T-cell (primary cell): ENCODE data around the gene CMAS. TPM values are rescaled to one million over a fixed set of nuclear protein-coding genes. Genes with fewer than 3 reads are reported as not detected.
"Not testable (repeated sequence)": the region's sequence is repeated elsewhere in the genome, so short reads cannot be mapped to it uniquely, and the experiment has no call there.

Source experiments
- ATAC-seq, 4 experiments: fragments of 200-7000 bp in 3 of 4; fragments of 150-1000 bp in 1 of 4; cut with Tn5 transposase; replicated peaks in 1 of 4; 1 replicate in 3 of 4; 2 replicates in 1 of 4; pipeline ENCODE4 v1.10.0; 2021; ENCODE audit warnings: moderate library complexity in 3 of 4, mild to moderate bottlenecking in 2 of 4, moderate number of reproducible peaks in 1 of 4
- CTCF ChIA-PET, 2 donors: fragments of 300-600 bp; sonication (Branson Sonifier 250); formaldehyde crosslinking; loops; one replicate each; lab custom pipeline; 2022; ENCODE audit warnings: antibody characterized with exemption in 2 of 2; lab: Charles Lee
- POLR2A ChIA-PET, 2 donors: fragments of 300-600 bp; sonication (Branson Sonifier 250); formaldehyde crosslinking; loops; one replicate each; lab custom pipeline; 2022; ENCODE audit warnings: antibody characterized with exemption in 2 of 2; lab: Charles Lee
- DNase-seq, 35 experiments: peaks; one replicate each; pipeline versions ENCODE4 v3.0.0 to v3.0.0-alpha.2; 2013 to 2023
- H3K27ac ChIP-seq: one replicate; pipeline ENCODE4 v1.5.1; 2013; ENCODE audit warnings: low read length
- H3K27me3 ChIP-seq, 2 experiments: replicated peaks in 1 of 2; 1 replicate in 1 of 2; 2 replicates in 1 of 2; pipeline versions ENCODE4 v1.6.1 to v1.7.0; 2013; ENCODE audit warnings: low read length in 1 of 2, mixed read lengths in 1 of 2; ENCODE audit not compliant: control insufficient read depth in 2 of 2, insufficient read depth in 2 of 2; ENCODE audit errors: extremely low read depth in 1 of 2
- H3K36me3 ChIP-seq, 2 donors: 1 replicate in 1 of 2; 2 replicates in 1 of 2; pipeline versions ENCODE4 v1.6.1 to v1.7.0; 2013; ENCODE audit warnings: low read length in 1 of 2; ENCODE audit not compliant: control insufficient read depth in 2 of 2, insufficient read depth in 1 of 2; ENCODE audit errors: extremely low read depth in 1 of 2
- H3K4me1 ChIP-seq, 2 experiments: 1 replicate in 1 of 2; 2 replicates in 1 of 2; pipeline versions ENCODE4 v1.6.1 to v1.7.0; 2013; ENCODE audit warnings: low read length in 2 of 2, mixed read lengths in 1 of 2; ENCODE audit not compliant: insufficient read depth in 2 of 2, control insufficient read depth in 1 of 2; ENCODE audit errors: extremely low read depth in 1 of 2
- H3K4me3 ChIP-seq, 2 donors: 1 replicate in 1 of 2; 2 replicates in 1 of 2; pipeline versions ENCODE4 v1.5.1 to v1.7.0; 2013; ENCODE audit warnings: mild to moderate bottlenecking in 2 of 2, low read length in 1 of 2, moderate library complexity in 1 of 2; ENCODE audit not compliant: control insufficient read depth in 1 of 2; ENCODE audit errors: extremely low read depth in 1 of 2
- H3K9me3 ChIP-seq: 2 replicates; pipeline ENCODE4 v1.7.0; 2013
- H3K27ac Mint-ChIP-seq, 2 donors: one replicate each; pipeline ENCODE4 v1.8.0; 2020 to 2021; ENCODE audit warnings: mild to moderate bottlenecking in 2 of 2, mixed read lengths in 2 of 2
- H3K27me3 Mint-ChIP-seq, 2 donors: one replicate each; pipeline ENCODE4 v1.8.0; 2021 to 2022; ENCODE audit warnings: mixed read lengths in 2 of 2
- H3K36me3 Mint-ChIP-seq: one replicate; pipeline ENCODE4 v1.8.0; 2021; ENCODE audit warnings: mixed read lengths
- H3K4me1 Mint-ChIP-seq, 3 donors: one replicate each; pipeline ENCODE4 v1.8.0; 2020 to 2022; ENCODE audit warnings: mixed read lengths in 3 of 3, mild to moderate bottlenecking in 1 of 3
- H3K4me3 Mint-ChIP-seq, 3 donors: one replicate each; pipeline ENCODE4 v1.8.0; 2020 to 2022; ENCODE audit warnings: mild to moderate bottlenecking in 3 of 3, mixed read lengths in 3 of 3, moderate library complexity in 3 of 3
- H3K9me3 Mint-ChIP-seq, 3 donors: one replicate each; pipeline ENCODE4 v1.8.0; 2020 to 2022; ENCODE audit warnings: mixed read lengths in 3 of 3
- WGBS: methylation state at CpG from one replicate; pipeline ENCODE4 v1.1.5; 2013; ENCODE audit warnings: missing lambda C conversion rate; ENCODE audit not compliant: insufficient coverage; 5-methylcytosine and 5-hydroxymethylcytosine counted together
- total RNA-seq, 35 experiments: library from RNA in 6 of 35; stranded (reverse) in 6 of 35; fragments of 120-200 nt in 1 of 35; gene quantifications; one replicate each; pipeline versions ENCODE4 v1.2.1 to v1.2.4 and lab custom pipeline; 2013 to 2026

CMAS gene
- total RNA-seq (10 to 100 TPM; 10.4 to 22.2 (median 18.5) TPM), total RNA-seq (lab: John Stamatoyannopoulos, UW) (7.0 to 40.1 (median 14.9) reads per million in 29 experiments)
- total RNA-seq (2013) = 27.5 TPM

DNA sequence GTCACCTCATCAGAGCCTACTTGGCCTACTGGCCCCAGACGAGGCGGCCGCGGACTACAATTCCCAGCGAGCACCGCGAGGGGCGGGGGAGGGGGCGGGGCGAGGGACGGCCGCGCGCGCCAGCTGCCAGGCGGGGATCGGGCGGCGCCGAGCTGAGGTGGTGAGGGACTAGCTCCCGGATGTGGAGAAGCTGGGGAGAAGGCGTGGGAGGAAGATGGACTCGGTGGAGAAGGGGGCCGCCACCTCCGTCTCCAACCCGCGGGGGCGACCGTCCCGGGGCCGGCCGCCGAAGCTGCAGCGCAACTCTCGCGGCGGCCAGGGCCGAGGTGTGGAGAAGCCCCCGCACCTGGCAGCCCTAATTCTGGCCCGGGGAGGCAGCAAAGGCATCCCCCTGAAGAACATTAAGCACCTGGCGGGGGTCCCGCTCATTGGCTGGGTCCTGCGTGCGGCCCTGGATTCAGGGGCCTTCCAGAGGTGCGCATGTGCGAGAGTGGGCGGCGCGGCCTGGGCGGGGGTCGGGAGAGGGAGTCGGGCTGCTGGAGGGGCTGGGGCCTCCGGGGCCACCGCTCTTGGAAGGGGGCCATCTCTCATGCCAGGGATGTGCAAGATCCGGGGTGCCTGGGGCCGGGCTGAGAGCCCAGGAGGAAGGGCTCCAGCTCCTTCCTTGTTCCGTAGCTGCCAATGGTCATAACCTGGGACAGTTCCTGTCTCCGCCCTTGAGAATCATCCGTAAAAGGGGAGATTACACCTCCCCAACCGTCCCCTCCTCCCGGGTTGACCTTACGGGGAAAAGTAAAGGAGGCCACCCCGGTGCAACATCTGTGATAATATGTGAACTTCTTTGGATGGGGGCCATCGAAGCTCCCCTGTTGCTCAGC, at the start of gene CMAS:
Gene CMAS, plus strand, starts transcription at position 129 of the 878 bp plus-strand sequence. Its CDS starts 86 bp downstream, at position 215.
- H3K27me3 ChIP-seq = no peaks in the 10 kb centered on the region
- no peaks in the 10 kb centered on the region for H3K9me3 ChIP-seq
- Mint-ChIP-seq H3K27ac (peak within 1 kb of the TSS; percentile 85 to 91), H3K27me3 (no peaks in the 10 kb centered on the region), H3K9me3 (no peaks in the 10 kb centered on the region), H3K4me3 (peak within 1 kb of the TSS; percentile 92 to 97 (median 93)), H3K4me1 (peaks cover 45 to 49% (median 45%) of the 10 kb centered on the region in 3 donors), H3K36me3 (peaks cover 3% of the 10 kb centered on the region)
- peak within 1 kb of the TSS; percentile 25 for H3K27ac ChIP-seq
- ATAC-seq (peak; percentile 89 to 93 (median 92)), DNase-seq (peak; percentile 48 to 86 (median 68))
- H3K4me3 ChIP-seq = peak within 1 kb of the TSS; percentile 80 to 87
- H3K36me3 ChIP-seq = no peaks in the 10 kb centered on the region
- WGBS = under 1% methylated on average over 54 of the region's 64 CpGs
- ChIA-PET POLR2A (interaction anchor here (0.6 kb wide), 5 partner anchors 15 to 713 kb away, joined by 3 to 5 read pairs (median 4); no protein-coding TSS in a partner anchor), CTCF (interaction anchor here (0.7 to 1.4 kb wide), 2 partner anchors 289 to 603 kb away, joined by 3 to 4 read pairs; no protein-coding TSS in a partner anchor)
- H3K4me1 ChIP-seq = peaks cover 0 to 5% of the 10 kb centered on the region in 2 experiments

DNA sequence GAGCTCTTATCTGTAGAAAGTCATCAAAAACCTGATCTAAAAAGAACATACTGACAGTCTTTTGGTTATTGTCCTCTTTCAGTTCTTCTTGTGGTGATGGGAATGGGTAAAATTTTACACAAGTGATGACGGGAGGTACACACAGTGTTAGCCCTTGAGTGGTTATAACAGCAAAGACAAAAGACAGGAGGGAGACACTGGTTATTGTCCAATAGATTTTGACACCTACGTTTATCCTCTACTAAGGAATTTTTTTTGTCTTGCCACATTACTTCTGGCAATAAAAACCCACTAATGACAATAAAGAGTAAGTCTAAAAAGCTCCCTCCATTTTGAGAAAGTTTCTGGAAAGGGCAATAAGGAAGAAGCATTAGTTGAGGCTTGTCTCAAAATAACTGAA, 47.7 kb upstream of the CMAS start:
- no peak overlapping the region for H3K27ac Mint-ChIP-seq
- ATAC-seq = no peak
- H3K9me3 Mint-ChIP-seq = no peaks in the 10 kb centered on the region
- CTCF ChIA-PET = no interaction called here
- Histone ChIP-seq H3K27ac (no peak overlapping the region), H3K4me3 (no peak overlapping the region), H3K27me3 (no peaks in the 10 kb centered on the region), H3K9me3 (no peaks in the 10 kb centered on the region), H3K36me3 (no peaks in the 10 kb centered on the region), H3K4me1 (no peaks in the 10 kb centered on the region)
- DNase-seq = no peak
- peaks cover 4 to 12% of the 10 kb centered on the region in 2 donors for H3K27me3 Mint-ChIP-seq
- peaks cover 0 to under 1% (median under 1%) of the 10 kb centered on the region in 3 donors for H3K4me1 Mint-ChIP-seq
- POLR2A ChIA-PET = no interaction called here
- H3K4me3 Mint-ChIP-seq = no peak overlapping the region
- no CpG with 5 or more reads among the region's 2 CpGs for WGBS
- H3K36me3 Mint-ChIP-seq = no peaks in the 10 kb centered on the region

DNA sequence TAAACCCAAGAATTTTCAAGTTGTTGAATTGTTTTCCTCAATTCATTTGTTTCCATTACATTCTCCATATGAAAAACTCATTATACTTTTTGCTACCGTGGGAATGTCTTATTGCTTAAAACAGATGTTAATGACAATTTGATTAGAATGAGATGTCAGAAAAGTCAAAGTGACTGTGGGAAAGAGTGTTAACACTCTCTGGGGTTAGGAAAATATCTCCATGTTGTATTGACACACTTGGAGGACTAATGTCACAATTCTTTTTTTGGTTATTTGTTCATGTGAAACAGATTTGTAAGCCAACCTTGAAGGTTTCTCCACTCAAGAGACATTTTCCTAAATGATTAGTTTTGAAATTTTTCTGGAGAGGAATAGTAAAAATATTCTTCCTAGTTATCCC, 47.2 kb upstream of the CMAS start:
- Mint-ChIP-seq H3K27me3 (peaks cover 4 to 12% of the 10 kb centered on the region in 2 donors), H3K27ac (no peak overlapping the region), H3K4me3 (no peak overlapping the region), H3K9me3 (no peaks in the 10 kb centered on the region), H3K4me1 (no peaks in the 10 kb centered on the region), H3K36me3 (no peaks in the 10 kb centered on the region)
- Histone ChIP-seq H3K4me1 (no peaks in the 10 kb centered on the region), H3K36me3 (no peaks in the 10 kb centered on the region), H3K27me3 (no peaks in the 10 kb centered on the region), H3K4me3 (no peak overlapping the region), H3K27ac (no peak overlapping the region), H3K9me3 (no peaks in the 10 kb centered on the region)
- ATAC-seq (no peak), DNase-seq (no peak)
- no CpG with 5 or more reads among the region's 1 CpG for WGBS
- CTCF ChIA-PET = no interaction called here
- POLR2A ChIA-PET = interaction anchor here in 1 of 2 donors (0.7 kb wide), 1 partner anchor 268 kb away, joined by 4 read pairs; no protein-coding TSS in a partner anchor

DNA sequence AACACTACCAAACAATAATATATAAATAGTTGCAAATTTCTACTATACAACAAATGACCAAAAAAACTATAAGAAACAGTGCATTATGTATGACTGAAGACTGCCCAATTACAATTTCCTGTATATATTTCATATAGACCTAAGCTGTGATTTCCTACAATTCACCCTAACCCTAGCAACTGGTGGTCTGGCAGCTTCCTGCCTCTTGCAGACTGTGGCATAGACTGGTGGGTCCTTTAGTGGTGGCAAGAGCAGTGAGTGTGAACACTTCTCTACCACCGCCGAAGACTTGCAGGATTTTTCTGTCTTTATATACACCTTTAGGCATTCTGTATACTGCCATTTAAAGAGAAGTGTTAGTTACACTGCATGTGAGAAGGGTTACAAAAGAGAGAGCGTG, 43.6 kb upstream of the CMAS start:
- H3K4me1 Mint-ChIP-seq = no peaks in the 10 kb centered on the region
- H3K9me3 Mint-ChIP-seq = no peaks in the 10 kb centered on the region
- H3K36me3 Mint-ChIP-seq = no peaks in the 10 kb centered on the region
- POLR2A ChIA-PET = interaction anchor here in 1 of 2 donors (0.5 kb wide), 1 partner anchor 562 kb away, joined by 3 read pairs; no protein-coding TSS in a partner anchor
- H3K36me3 ChIP-seq = no peaks in the 10 kb centered on the region
- no CpG with 5 or more reads among the region's 3 CpGs for WGBS
- no peak for DNase-seq
- H3K27ac ChIP-seq = no peak overlapping the region
- H3K4me1 ChIP-seq = no peaks in the 10 kb centered on the region
- CTCF ChIA-PET = interaction anchor here in 1 of 2 donors (0.8 kb wide), 1 partner anchor 14 kb away, joined by 4 read pairs; no protein-coding TSS in a partner anchor
- no peak overlapping the region for H3K27ac Mint-ChIP-seq
- H3K27me3 Mint-ChIP-seq = peaks cover 4 to 7% of the 10 kb centered on the region in 2 donors
- no peak overlapping the region for H3K4me3 ChIP-seq
- no peaks in the 10 kb centered on the region for H3K9me3 ChIP-seq
- no peaks in the 10 kb centered on the region for H3K27me3 ChIP-seq
- H3K4me3 Mint-ChIP-seq = no peak overlapping the region
- no peak for ATAC-seq

DNA sequence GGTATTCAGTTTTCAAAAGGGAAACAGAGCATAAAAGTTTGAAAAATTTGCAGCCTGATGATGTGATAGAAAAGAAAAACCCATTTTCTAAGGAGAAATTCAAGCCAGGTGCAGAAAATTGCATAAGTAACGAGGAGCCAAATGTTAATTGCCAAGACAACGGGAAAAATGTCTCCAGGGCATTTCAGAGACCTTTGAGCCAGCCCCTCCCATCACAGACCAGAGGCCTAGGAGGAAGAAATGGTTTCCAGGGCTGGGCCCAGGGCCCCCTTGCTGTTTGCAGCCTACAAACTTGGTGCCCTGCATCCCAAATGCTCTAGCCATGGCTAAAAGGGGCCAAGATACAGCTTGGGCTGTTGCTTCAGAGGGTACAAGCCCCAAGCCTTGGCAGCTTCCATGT, 38.2 kb upstream of the CMAS start:
- DNase-seq, H3K27ac Mint-ChIP-seq, H3K27me3 ChIP-seq, H3K9me3 ChIP-seq, POLR2A ChIA-PET, H3K4me1 ChIP-seq, CTCF ChIA-PET, H3K27ac ChIP-seq, H3K36me3 Mint-ChIP-seq, ATAC-seq, H3K4me3 Mint-ChIP-seq, H3K4me3 ChIP-seq, H3K36me3 ChIP-seq, H3K9me3 Mint-ChIP-seq, H3K4me1 Mint-ChIP-seq: not testable (repeated sequence)
- WGBS = no CpG with 5 or more reads among the region's 2 CpGs
- peaks cover 9 to 11% of the 10 kb centered on the region in 2 donors for H3K27me3 Mint-ChIP-seq

DNA sequence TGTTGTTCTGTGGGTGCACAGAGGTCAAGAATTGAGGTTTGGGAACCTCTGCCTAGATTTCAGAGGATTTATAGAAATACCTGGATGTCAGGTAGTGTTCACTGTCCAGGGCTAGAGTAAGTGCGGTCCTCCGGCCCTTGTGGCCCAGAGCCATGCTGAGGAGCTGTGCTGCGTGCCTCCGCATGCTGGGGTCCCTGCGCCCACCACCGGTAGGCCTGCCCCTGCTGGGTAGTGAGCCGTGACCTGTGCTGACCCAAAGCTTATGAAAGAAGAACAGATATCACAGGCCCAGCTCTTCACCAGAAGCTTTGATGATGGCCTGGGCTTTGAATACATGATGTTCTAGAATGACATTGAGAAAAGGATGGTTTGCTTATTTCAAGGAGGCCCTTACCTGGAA, 37.8 kb upstream of the CMAS start:
- WGBS = 87% methylated on average over 7 of the region's 7 CpGs
- Mint-ChIP-seq H3K4me1 (no peaks in the 10 kb centered on the region), H3K27me3 (peaks cover 9 to 11% of the 10 kb centered on the region in 2 donors), H3K27ac (no peak overlapping the region), H3K36me3 (no peaks in the 10 kb centered on the region), H3K9me3 (no peaks in the 10 kb centered on the region), H3K4me3 (no peak overlapping the region)
- no peaks in the 10 kb centered on the region for H3K36me3 ChIP-seq
- POLR2A ChIA-PET = no interaction called here
- no peak for ATAC-seq
- no peaks in the 10 kb centered on the region for H3K9me3 ChIP-seq
- H3K4me1 ChIP-seq = no peaks in the 10 kb centered on the region
- no peak overlapping the region for H3K4me3 ChIP-seq
- no peak overlapping the region for H3K27ac ChIP-seq
- H3K27me3 ChIP-seq = peaks cover 0 to 6% of the 10 kb centered on the region in 2 experiments
- DNase-seq = no peak
- CTCF ChIA-PET = interaction anchor here in 1 of 2 donors (1.4 kb wide), 1 partner anchor 11 kb away, joined by 3 read pairs; no protein-coding TSS in a partner anchor
